Hepatocyte (in vitro differentiated cells): ENCODE results near the gene PSMD1. TPM values are rescaled to one million over a fixed set of nuclear protein-coding genes. Genes with fewer than 3 reads are reported as not detected.
"Not testable (repeated sequence)": the region's sequence is repeated elsewhere in the genome, so short reads cannot be mapped to it uniquely, and the experiment has no call there.

Source experiments
- DNase-seq: peaks from one replicate; pipeline ENCODE4 v3.0.0-alpha.2; 2016; ENCODE audit warnings: low spot score
- H2AFZ ChIP-seq: fragments of 200-600 bp; sonication (generic); 2 replicates; pipeline ENCODE4 v1.6.0; 2016; ENCODE audit warnings: antibody characterized with exemption, mild to moderate bottlenecking
- H3K27ac ChIP-seq: fragments of 200-600 bp; sonication (generic); 2 replicates; pipeline ENCODE4 v1.5.1; 2016; ENCODE audit warnings: mild to moderate bottlenecking
- H3K27me3 ChIP-seq: fragments of 200-600 bp; sonication (generic); 2 replicates; pipeline ENCODE4 v1.6.1; 2016
- H3K36me3 ChIP-seq: fragments of 200-600 bp; sonication (generic); replicated peaks from 2 replicates; pipeline ENCODE4 v1.5.1; 2016; ENCODE audit warnings: low read depth; ENCODE audit not compliant: insufficient read depth
- H3K4me1 ChIP-seq: fragments of 200-600 bp; sonication (generic); 2 replicates; pipeline ENCODE4 v1.5.1; 2016; ENCODE audit warnings: mild to moderate bottlenecking, moderate library complexity; ENCODE audit not compliant: insufficient read depth
- H3K4me2 ChIP-seq: fragments of 200-600 bp; sonication (generic); 2 replicates; pipeline ENCODE4 v1.6.0; 2016
- H3K4me3 ChIP-seq: fragments of 200-600 bp; sonication (generic); 2 replicates; pipeline ENCODE4 v1.5.1; 2016; ENCODE audit warnings: mild to moderate bottlenecking
- H3K79me2 ChIP-seq: fragments of 200-600 bp; sonication (generic); 2 replicates; pipeline ENCODE4 v1.6.0; 2017; ENCODE audit warnings: mild to moderate bottlenecking
- H3K9me2 ChIP-seq: fragments of 200-600 bp; sonication (generic); replicated peaks from 2 replicates; pipeline ENCODE4 v1.6.0; 2017; ENCODE audit warnings: mild to moderate bottlenecking; ENCODE audit not compliant: insufficient read depth
- H3K9me3 ChIP-seq: fragments of 200-600 bp; sonication (generic); 2 replicates; pipeline ENCODE4 v1.5.1; 2016; ENCODE audit warnings: low read depth, mild to moderate bottlenecking
- H4K20me1 ChIP-seq: fragments of 200-600 bp; sonication (generic); 2 replicates; pipeline ENCODE4 v1.6.0; 2016; ENCODE audit warnings: mild to moderate bottlenecking; ENCODE audit not compliant: insufficient read depth, poor library complexity, severe bottlenecking
- EZH2 ChIP-seq: fragments of 200-600 bp; sonication (generic); IDR thresholded peaks from 2 replicates; pipeline ENCODE4 v1.6.1; 2016; ENCODE audit warnings: antibody characterized with exemption, mild to moderate bottlenecking, borderline replicate concordance
- EZH2phosphoT487 ChIP-seq: fragments of 200-600 bp; sonication (generic); IDR thresholded peaks from one replicate; pipeline ENCODE4 v1.6.1; 2018; ENCODE audit warnings: antibody characterized with exemption, mild to moderate bottlenecking, low read depth, moderate library complexity; ENCODE audit not compliant: unreplicated experiment, severe bottlenecking
- WGBS: methylation state at CpG from one replicate; pipeline ENCODE4 v1.1.6; 2016; ENCODE audit warnings: low lambda C conversion rate; ENCODE audit errors: missing lambda C conversion rate; 5-methylcytosine and 5-hydroxymethylcytosine counted together
- polyA plus RNA-seq: library from polyadenylated mRNA; unstranded; fragments of >200 nt; fragmentation: Nextera tagmentation; extraction: Ambion mirVana; gene quantifications from 2 replicates; pipeline ENCODE4 v1.2.1, GENCODE V29; 2016
- total RNA-seq: library from RNA; depleted of rRNA; stranded (reverse); fragments of >200 nt; gene quantifications from 2 replicates; pipeline ENCODE4 v1.2.3, GENCODE V29; 2014
- TF ChIP-seq, protein P1 (sequence below): fragments of 200-600 bp; sonication (generic); IDR thresholded peaks from 2 replicates; pipeline ENCODE4 v1.5.1; 2016; ENCODE audit warnings: antibody characterized with exemption, mild to moderate bottlenecking; ENCODE audit not compliant: poor library complexity

The PSMD1 gene
- total and polyA plus RNA-seq, 2 experiments from 2014 or later, result 92.9 to 106 TPM

DNA sequence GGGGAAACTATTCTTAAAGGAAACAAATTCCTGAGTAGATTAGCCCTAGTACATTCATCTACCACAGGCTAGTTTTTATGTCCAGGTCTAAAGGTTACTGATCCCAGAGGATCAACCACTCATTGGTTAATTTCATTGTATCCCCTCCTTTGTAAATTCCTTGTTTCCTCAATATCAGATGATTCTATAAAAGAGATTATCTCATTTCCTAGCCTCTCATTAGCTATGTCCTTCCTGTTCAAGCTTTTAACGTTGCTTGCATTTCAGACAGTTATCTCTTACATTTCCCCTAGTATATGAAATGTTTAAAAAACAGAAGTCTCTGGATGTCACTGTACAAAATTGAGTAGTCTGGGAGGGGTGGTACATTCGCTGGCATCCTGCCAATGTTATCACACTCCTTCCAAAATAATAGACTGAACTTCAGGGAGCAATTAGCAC lies 117.6 kb downstream of the PSMD1 start:
- Histone ChIP-seq H3K9me2 (no peaks in the 10 kb centered on the region), H3K27me3 (no peaks in the 10 kb centered on the region), H3K4me2 (no peak overlapping the region), H3K9me3 (no peaks in the 10 kb centered on the region), H3K27ac (no peak overlapping the region), H3K79me2 (no peaks in the 10 kb centered on the region), H3K4me3 (no peak overlapping the region), H3K36me3 (no peaks in the 10 kb centered on the region), H3K4me1 (no peaks in the 10 kb centered on the region), H2AFZ (no peak overlapping the region), H4K20me1 (no peaks in the 10 kb centered on the region)
- WGBS, result 67% methylated on average over 2 of the region's 2 CpGs
- TF ChIP-seq EZH2, result no peak
- TF ChIP-seq EZH2phosphoT487, result no peak
- TF ChIP-seq, protein P1, sequence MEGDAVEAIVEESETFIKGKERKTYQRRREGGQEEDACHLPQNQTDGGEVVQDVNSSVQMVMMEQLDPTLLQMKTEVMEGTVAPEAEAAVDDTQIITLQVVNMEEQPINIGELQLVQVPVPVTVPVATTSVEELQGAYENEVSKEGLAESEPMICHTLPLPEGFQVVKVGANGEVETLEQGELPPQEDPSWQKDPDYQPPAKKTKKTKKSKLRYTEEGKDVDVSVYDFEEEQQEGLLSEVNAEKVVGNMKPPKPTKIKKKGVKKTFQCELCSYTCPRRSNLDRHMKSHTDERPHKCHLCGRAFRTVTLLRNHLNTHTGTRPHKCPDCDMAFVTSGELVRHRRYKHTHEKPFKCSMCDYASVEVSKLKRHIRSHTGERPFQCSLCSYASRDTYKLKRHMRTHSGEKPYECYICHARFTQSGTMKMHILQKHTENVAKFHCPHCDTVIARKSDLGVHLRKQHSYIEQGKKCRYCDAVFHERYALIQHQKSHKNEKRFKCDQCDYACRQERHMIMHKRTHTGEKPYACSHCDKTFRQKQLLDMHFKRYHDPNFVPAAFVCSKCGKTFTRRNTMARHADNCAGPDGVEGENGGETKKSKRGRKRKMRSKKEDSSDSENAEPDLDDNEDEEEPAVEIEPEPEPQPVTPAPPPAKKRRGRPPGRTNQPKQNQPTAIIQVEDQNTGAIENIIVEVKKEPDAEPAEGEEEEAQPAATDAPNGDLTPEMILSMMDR, result no peak
- DNase-seq, result no peak

DNA sequence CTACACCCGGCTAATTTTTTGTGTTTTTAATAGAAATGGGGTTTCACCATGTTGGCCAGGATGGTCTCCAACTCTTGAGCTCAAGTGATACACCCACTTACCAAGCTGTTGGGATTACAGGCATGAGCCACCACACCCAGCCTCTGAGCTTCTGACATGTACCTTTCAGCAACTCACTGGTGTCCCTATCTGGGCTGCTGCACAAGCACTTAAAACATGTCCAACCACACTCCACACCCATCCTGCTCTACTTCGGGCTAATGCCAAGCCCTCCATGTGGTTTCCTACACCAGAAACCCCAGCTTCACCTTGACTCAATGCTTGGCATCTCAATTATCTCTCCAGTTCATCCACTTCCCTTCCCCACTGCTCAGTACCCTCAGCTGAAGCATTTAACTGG lies 119.4 kb downstream of the PSMD1 start:
- Histone ChIP-seq H3K9me3 (no peaks in the 10 kb centered on the region), H3K79me2 (no peaks in the 10 kb centered on the region), H3K27me3 (no peaks in the 10 kb centered on the region), H3K4me2 (no peak overlapping the region), H2AFZ (no peak overlapping the region), H3K27ac (no peak overlapping the region), H3K9me2 (no peaks in the 10 kb centered on the region), H3K4me1 (no peaks in the 10 kb centered on the region), H3K36me3 (no peaks in the 10 kb centered on the region), H3K4me3 (no peak overlapping the region), H4K20me1 (no peaks in the 10 kb centered on the region)
- TF ChIP-seq EZH2, result no peak
- WGBS, result 92% methylated on average over 2 of the region's 2 CpGs
- no peak for DNase-seq

DNA sequence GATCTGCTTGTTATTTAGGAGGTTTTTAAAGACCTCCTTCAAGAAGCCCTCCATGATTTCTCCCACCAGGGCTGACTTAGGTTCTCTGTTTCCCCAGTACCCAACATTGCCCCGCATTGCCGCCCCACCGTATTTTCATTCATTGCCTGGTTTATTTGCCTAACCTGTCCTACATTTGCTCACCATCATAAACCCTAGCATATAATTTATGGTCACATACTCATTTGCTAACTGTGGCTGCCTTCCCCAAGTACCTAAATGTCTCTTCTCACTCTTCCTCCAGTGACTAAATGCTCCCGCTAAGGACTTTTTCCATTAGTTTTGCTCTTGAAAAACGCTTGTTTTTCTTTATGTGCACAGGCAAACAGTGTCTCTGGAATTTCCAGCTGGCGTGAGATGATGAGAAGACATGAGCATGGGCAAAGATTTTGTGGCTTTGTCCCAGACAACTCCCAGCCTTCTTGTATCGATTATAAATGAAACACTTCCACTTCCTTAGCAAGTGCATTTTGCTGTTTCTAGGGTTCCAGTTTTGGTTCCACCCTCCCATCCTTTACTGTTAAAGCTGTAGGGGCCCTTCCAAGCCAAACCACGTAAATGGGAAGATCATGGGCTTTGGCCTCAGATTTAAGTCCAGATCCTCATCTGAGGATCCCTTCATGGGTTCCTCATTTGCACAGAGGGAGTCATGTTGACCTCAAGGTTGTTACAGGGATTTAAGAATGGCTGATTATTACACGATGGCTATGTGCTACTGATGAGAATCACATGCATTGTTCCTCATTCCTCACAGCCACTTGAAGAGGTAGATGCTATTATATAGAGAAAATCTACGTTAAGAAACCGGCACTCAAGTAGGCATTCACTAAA lies 120.7 kb downstream of the PSMD1 start:
- WGBS, result 89% methylated on average over 11 of the region's 11 CpGs

DNA sequence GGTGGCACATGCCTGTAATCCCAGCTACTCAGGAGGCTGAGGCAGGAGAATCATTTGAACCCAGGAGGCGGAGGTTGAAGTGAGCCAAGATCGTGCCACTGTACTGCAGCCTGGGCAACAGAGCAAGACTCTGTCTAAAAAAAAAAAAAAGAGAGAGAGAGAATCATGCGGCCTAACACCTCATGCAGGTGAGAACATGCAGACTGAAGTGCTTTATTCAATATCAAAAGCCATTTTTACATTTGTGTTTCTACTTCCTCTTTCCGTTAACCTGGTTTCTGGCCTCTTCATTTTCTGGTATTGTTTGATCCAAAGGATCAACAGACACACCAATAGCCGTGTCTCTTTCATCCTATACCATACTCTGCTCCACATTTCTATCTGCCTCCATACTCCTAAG lies 122.1 kb downstream of the PSMD1 start:
- 96% methylated on average over 5 of the region's 5 CpGs for WGBS
- not testable (repeated sequence) for H3K79me2 ChIP-seq, H3K9me3 ChIP-seq, H3K36me3 ChIP-seq, H4K20me1 ChIP-seq, H2AFZ ChIP-seq, H3K27me3 ChIP-seq, H3K9me2 ChIP-seq, H3K4me2 ChIP-seq, H3K4me1 ChIP-seq, DNase-seq, H3K4me3 ChIP-seq, H3K27ac ChIP-seq

More for the DNA sequence above, 120.7 kb downstream of the PSMD1 start:
- no peak overlapping the region for H2AFZ ChIP-seq
- no peaks in the 10 kb centered on the region for H3K79me2 ChIP-seq
- no peak overlapping the region for H3K27ac ChIP-seq
- H3K4me3 ChIP-seq, result no peak overlapping the region
- DNase-seq, result no peak
- H3K4me1 ChIP-seq, result no peaks in the 10 kb centered on the region
- H3K36me3 ChIP-seq, result no peaks in the 10 kb centered on the region
- no peaks in the 10 kb centered on the region for H4K20me1 ChIP-seq
- no peak for TF ChIP-seq EZH2phosphoT487
- TF ChIP-seq, protein P1, result no peak
- TF ChIP-seq EZH2, result no peak
- no peaks in the 10 kb centered on the region for H3K27me3 ChIP-seq
- H3K9me3 ChIP-seq, result no peaks in the 10 kb centered on the region
- H3K4me2 ChIP-seq, result no peak overlapping the region
- H3K9me2 ChIP-seq, result no peaks in the 10 kb centered on the region
